Karpas-422 (cell line): Measurements from ENCODE around the gene NEK6. TPM values are rescaled to one million over a fixed set of nuclear protein-coding genes. Genes with fewer than 3 reads are reported as not detected.

Source experiments
- DNase-seq: peaks from one replicate; pipeline ENCODE4 v3.0.0-alpha.2; 2015
- H2AFZ ChIP-seq: fragments of 200-600 bp; sonication (generic); 2 replicates; pipeline ENCODE4 v1.6.1; 2014; ENCODE audit warnings: antibody characterized with exemption, low read length, mixed read lengths
- H3K27ac ChIP-seq: fragments of 200-600 bp; sonication (generic); 2 replicates; pipeline ENCODE4 v1.5.1; 2014; ENCODE audit warnings: mild to moderate bottlenecking, low read length, moderate library complexity
- H3K27me3 ChIP-seq: fragments of 200-600 bp; sonication (generic); 2 replicates; pipeline ENCODE4 v1.6.1; 2014; ENCODE audit warnings: low read length, mixed read lengths
- H3K36me3 ChIP-seq: fragments of 200-600 bp; sonication (generic); 2 replicates; pipeline ENCODE4 v1.6.1; 2014; ENCODE audit warnings: low read length, mixed read lengths; ENCODE audit not compliant: insufficient read depth
- H3K4me1 ChIP-seq: fragments of 200-600 bp; sonication (generic); 2 replicates; pipeline ENCODE4 v1.6.1; 2014; ENCODE audit warnings: mild to moderate bottlenecking, low read length, mixed read lengths
- H3K4me2 ChIP-seq: fragments of 200-600 bp; sonication (generic); 2 replicates; pipeline ENCODE4 v1.6.1; 2014; ENCODE audit warnings: low read length, low read depth, mild to moderate bottlenecking; ENCODE audit not compliant: poor library complexity, severe bottlenecking
- H3K4me3 ChIP-seq: fragments of 200-600 bp; sonication (generic); 2 replicates; pipeline ENCODE4 v1.5.1; 2014; ENCODE audit warnings: mild to moderate bottlenecking, antibody characterized with exemption, low read length, mixed read lengths
- H3K79me2 ChIP-seq: fragments of 200-600 bp; sonication (generic); 2 replicates; pipeline ENCODE4 v1.6.1; 2014; ENCODE audit warnings: mild to moderate bottlenecking, low read length, mixed read lengths
- H3K9ac ChIP-seq: fragments of 200-600 bp; sonication (generic); 2 replicates; pipeline ENCODE4 v1.6.0; 2014; ENCODE audit warnings: low read length
- H3K9me2 ChIP-seq: fragments of 200-600 bp; sonication (generic), shearing (Covaris generic); replicated peaks from 2 replicates; pipeline ENCODE4 v1.6.0; 2014; ENCODE audit warnings: mild to moderate bottlenecking, low read length, moderate library complexity; ENCODE audit not compliant: insufficient read depth
- H3K9me3 ChIP-seq: fragments of 300-700, 200-600 bp; sonication (generic); 2 replicates; pipeline ENCODE4 v1.6.1; 2014; ENCODE audit warnings: low read length, mixed read lengths
- H4K20me1 ChIP-seq: fragments of 200-600 bp; sonication (generic); 2 replicates; pipeline ENCODE4 v1.6.1; 2014; ENCODE audit warnings: mild to moderate bottlenecking, antibody characterized with exemption, low read length, low read depth; ENCODE audit not compliant: insufficient read depth
- total RNA-seq: library from RNA; depleted of rRNA; stranded (reverse); fragments of >200 nt; shearing (Covaris generic); gene quantifications from 2 replicates; pipeline ENCODE4 v1.2.3, GENCODE V29; 2014; ENCODE audit warnings: low replicate concordance

NEK6 gene
- total RNA-seq, 1 experiment from 2014 or later, result 77.9 TPM

DNA sequence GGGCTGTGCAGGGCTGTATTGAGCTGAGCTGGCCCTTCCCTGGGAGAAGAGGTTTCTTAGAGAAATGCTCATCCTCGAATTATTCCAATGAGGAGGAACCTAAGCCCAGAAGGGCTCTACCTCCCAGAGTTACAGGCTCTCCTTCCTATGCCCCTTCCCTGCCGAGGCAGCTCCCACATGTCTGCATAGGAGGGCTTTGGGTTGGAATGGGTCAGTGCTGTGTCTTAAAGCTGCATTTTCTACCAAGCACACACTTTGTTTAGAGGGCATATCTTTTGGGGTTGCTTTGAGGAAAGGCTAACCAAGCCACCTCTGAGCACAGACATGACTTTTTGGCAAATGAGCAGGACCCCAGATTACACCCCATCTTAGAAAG, 9.1 kb downstream of the NEK6 start:
- Histone ChIP-seq H3K4me2 (peak overlapping the region; percentile 63), H3K9me3 (no peaks in the 10 kb centered on the region), H3K9ac (peak overlapping the region; percentile 66), H3K27ac (peak overlapping the region; percentile 99), H3K4me1 (peaks cover 93% of the 10 kb centered on the region), H3K9me2 (no peaks in the 10 kb centered on the region), H4K20me1 (peaks cover 24% of the 10 kb centered on the region; the same call in 1 of the 2 replicates), H3K4me3 (peak overlapping the region; percentile 46), H3K36me3 (peaks cover 26% of the 10 kb centered on the region; the same call in 1 of the 2 replicates), H2AFZ (no peak overlapping the region), H3K79me2 (peaks cover 86% of the 10 kb centered on the region), H3K27me3 (no peaks in the 10 kb centered on the region)
- DNase-seq, result no peak

GRCh38 chr9:124267271-124267807, 9.6 kb downstream of the NEK6 start:
- peaks cover 86% of the 10 kb centered on the region for H3K79me2 ChIP-seq
- DNase-seq, result peak; percentile 84
- no peaks in the 10 kb centered on the region for H3K9me3 ChIP-seq
- peak overlapping the region; percentile 63 for H3K4me2 ChIP-seq
- H4K20me1 ChIP-seq, result peaks cover 29% of the 10 kb centered on the region; the same call in 1 of the 2 replicates
- peak overlapping the region; percentile 46 for H3K4me3 ChIP-seq
- H2AFZ ChIP-seq, result no peak overlapping the region
- H3K4me1 ChIP-seq, result peaks cover 93% of the 10 kb centered on the region
- no peaks in the 10 kb centered on the region for H3K27me3 ChIP-seq
- H3K27ac ChIP-seq, result peak overlapping the region; percentile 99
- H3K9me2 ChIP-seq, result no peaks in the 10 kb centered on the region
- H3K9ac ChIP-seq, result peak overlapping the region; percentile 66
- H3K36me3 ChIP-seq, result peaks cover 26% of the 10 kb centered on the region; the same call in 1 of the 2 replicates

- Histone ChIP-seq H3K9ac (peak overlapping the region; percentile 66), H3K27ac (peak overlapping the region; percentile 99), H3K36me3 (peaks cover 35% of the 10 kb centered on the region; the same call in 1 of the 2 replicates), H3K4me1 (peaks cover 84% of the 10 kb centered on the region), H3K27me3 (no peaks in the 10 kb centered on the region), H3K9me3 (no peaks in the 10 kb centered on the region), H4K20me1 (peaks cover 38% of the 10 kb centered on the region), H3K9me2 (no peaks in the 10 kb centered on the region), H3K79me2 (peaks cover 86% of the 10 kb centered on the region), H3K4me3 (no peak overlapping the region), H3K4me2 (peak overlapping the region; percentile 63), H2AFZ (no peak overlapping the region)
- DNase-seq, result no peak
These were observed 10.5 kb downstream of the NEK6 start for GRCh38 chr9:124268248-124268647.

- no peaks in the 10 kb centered on the region for H3K27me3 ChIP-seq
- H3K79me2 ChIP-seq, result peaks cover 86% of the 10 kb centered on the region
- peaks cover 42% of the 10 kb centered on the region for H4K20me1 ChIP-seq
- peak overlapping the region; percentile 99 for H3K27ac ChIP-seq
- peaks cover 80% of the 10 kb centered on the region for H3K4me1 ChIP-seq
- no peaks in the 10 kb centered on the region for H3K9me2 ChIP-seq
- no peak overlapping the region for H2AFZ ChIP-seq
- no peak overlapping the region for H3K4me3 ChIP-seq
- H3K9me3 ChIP-seq, result no peaks in the 10 kb centered on the region
- H3K4me2 ChIP-seq, result peak overlapping the region; percentile 63
- no peak for DNase-seq
- peak overlapping the region; percentile 66 for H3K9ac ChIP-seq
- peaks cover 35% of the 10 kb centered on the region; the same call in 1 of the 2 replicates for H3K36me3 ChIP-seq
These were observed 10.9 kb downstream of the NEK6 start for GRCh38 chr9:124268661-124269060.

DNA sequence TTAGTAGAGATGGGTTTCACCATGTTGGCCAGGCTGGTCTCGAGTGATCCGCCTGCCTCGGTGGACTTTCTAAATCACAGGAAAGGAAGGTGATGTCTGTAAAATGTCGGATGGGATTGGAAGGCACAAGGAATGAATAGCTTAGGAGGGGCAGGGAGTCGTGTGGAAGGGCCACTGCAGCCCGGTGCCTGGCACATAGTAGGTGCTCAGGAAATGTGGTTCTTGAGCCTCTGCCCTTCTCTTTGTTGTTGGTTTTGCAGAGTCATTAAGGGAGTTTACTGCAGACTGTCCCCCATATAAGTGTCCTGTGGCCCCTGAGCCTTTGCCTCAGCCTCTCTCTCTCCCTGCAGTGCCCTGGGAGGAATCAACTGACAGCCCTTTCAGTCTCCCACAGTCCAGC, 11.8 kb downstream of the NEK6 start:
- Histone ChIP-seq H3K79me2 (peaks cover 94% of the 10 kb centered on the region), H4K20me1 (peaks cover 51% of the 10 kb centered on the region), H2AFZ (no peak overlapping the region), H3K36me3 (peaks cover 35% of the 10 kb centered on the region; the same call in 1 of the 2 replicates), H3K27ac (peak overlapping the region; percentile 99), H3K9ac (peak overlapping the region; percentile 13; the same call in 1 of the 2 replicates), H3K9me2 (no peaks in the 10 kb centered on the region), H3K4me3 (no peak overlapping the region), H3K4me1 (peaks cover 71% of the 10 kb centered on the region), H3K9me3 (no peaks in the 10 kb centered on the region), H3K4me2 (no peak overlapping the region), H3K27me3 (no peaks in the 10 kb centered on the region)
- no peak for DNase-seq

DNA sequence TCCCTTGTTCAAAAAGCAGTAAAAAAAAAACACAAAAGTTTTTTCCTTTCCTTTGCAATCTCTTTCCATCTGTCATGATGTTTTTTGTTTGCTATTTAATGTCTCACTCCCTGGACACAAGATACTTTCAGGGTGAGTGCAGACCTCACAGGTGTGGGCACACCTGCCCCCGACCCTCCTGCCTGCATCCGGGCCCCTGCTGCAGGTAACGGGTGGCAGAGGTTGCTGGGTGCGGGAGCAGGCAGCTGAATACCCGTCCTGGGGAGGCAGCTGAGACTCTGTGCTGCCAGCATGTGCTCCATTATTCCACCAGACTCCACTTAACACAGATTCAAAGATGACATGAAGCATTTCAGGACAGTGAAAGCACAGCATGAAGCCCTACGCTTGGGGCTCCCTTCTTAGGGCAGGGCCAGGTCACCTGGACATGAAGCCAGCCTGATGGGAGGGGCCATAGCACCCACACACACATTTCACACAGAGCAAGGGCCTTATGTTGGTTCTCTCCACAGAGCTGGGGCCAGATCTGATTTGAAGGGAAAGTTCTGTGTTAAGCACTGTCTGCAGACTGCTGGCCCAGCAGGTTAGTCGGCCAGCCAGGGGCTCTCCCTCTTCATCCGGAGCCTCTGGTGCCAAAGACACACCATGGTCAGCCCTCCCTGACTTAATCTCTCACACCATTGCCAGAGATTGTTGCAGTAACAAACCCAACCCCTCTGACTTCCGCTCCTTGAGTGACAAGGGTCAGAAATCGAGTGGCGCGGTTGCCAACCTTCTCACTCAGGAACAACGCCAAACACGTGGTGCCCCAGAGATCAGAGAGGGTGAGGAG, 13.0 kb downstream of the NEK6 start:
- H3K27me3 ChIP-seq, result no peaks in the 10 kb centered on the region
- H3K27ac ChIP-seq, result peak overlapping the region; percentile 99
- DNase-seq, result peak; percentile 46
- H3K4me2 ChIP-seq, result no peak overlapping the region
- H3K9ac ChIP-seq, result peak overlapping the region; percentile 13
- H3K79me2 ChIP-seq, result peaks cover 100% of the 10 kb centered on the region
- H2AFZ ChIP-seq, result no peak overlapping the region
- peaks cover 63% of the 10 kb centered on the region for H4K20me1 ChIP-seq
- peaks cover 35% of the 10 kb centered on the region; the same call in 1 of the 2 replicates for H3K36me3 ChIP-seq
- H3K4me1 ChIP-seq, result peaks cover 62% of the 10 kb centered on the region
- H3K4me3 ChIP-seq, result no peak overlapping the region
- H3K9me3 ChIP-seq, result no peaks in the 10 kb centered on the region
- H3K9me2 ChIP-seq, result no peaks in the 10 kb centered on the region

DNA sequence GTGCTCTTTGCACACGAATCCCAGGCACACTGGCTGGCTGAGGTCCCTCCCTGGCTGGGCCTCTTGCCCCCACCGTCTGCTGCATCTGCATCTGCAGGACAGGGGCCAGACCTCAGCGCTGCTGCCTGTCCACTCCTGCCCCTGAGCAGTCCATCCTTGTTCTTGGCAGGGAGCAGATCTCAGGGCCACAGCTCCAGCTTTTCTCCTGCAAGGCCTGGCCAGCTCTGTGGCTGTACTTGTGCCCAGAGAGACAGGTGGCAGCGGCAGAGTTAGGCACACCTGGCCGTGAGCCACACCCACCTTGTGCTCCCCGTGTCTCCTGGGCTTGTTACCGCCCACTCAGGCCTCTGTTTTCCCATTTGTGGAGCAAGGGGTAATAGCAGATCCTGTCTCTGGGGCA, 13.9 kb downstream of the NEK6 start:
- Histone ChIP-seq H3K9me2 (no peaks in the 10 kb centered on the region), H3K4me2 (no peak overlapping the region), H3K4me1 (peaks cover 52% of the 10 kb centered on the region), H3K9ac (no peak overlapping the region), H4K20me1 (peaks cover 72% of the 10 kb centered on the region), H3K27ac (peak overlapping the region; percentile 99; the same call in 1 of the 2 replicates), H3K79me2 (peaks cover 100% of the 10 kb centered on the region), H3K9me3 (no peaks in the 10 kb centered on the region), H2AFZ (no peak overlapping the region), H3K36me3 (peaks cover 33% of the 10 kb centered on the region; the same call in 1 of the 2 replicates), H3K27me3 (no peaks in the 10 kb centered on the region), H3K4me3 (no peak overlapping the region)
- DNase-seq, result no peak

DNA sequence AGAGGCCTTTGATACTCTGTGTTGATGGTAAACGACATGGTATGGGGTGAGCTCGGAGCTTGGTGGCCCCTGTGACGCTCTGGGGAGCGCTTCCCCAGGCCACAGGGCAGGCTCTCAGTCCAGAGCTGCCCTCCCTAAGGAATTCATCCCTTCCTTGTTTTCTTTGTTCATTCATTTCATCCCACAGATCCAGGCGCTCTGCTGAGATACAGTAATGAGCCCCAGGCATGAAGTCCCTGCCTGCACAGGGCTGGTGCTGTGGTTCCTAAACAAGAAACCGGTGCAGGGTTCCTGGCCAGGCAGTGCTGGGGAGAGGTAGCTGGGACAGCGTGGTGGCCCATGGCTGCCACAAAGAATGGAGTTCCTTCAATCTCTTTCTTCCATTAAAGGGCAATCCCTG, 14.4 kb downstream of the NEK6 start:
- DNase-seq, result no peak
- peaks cover 48% of the 10 kb centered on the region for H3K4me1 ChIP-seq
- H2AFZ ChIP-seq, result no peak overlapping the region
- H3K4me3 ChIP-seq, result no peak overlapping the region
- H3K9me3 ChIP-seq, result no peaks in the 10 kb centered on the region
- H3K27ac ChIP-seq, result 0 out of 2 replicates have a peak overlapping the region, but pooled peaks have one; percentile 99
- H3K4me2 ChIP-seq, result no peak overlapping the region
- H3K36me3 ChIP-seq, result peaks cover 32% of the 10 kb centered on the region; the same call in 1 of the 2 replicates
- no peaks in the 10 kb centered on the region for H3K9me2 ChIP-seq
- no peaks in the 10 kb centered on the region for H3K27me3 ChIP-seq
- no peak overlapping the region for H3K9ac ChIP-seq
- H4K20me1 ChIP-seq, result peaks cover 75% of the 10 kb centered on the region
- peaks cover 100% of the 10 kb centered on the region for H3K79me2 ChIP-seq
